ENCODE results near the gene CNTNAP2. TPM values are rescaled to one million over a fixed set of nuclear protein-coding genes. Genes with fewer than 3 reads are reported as not detected.

The CNTNAP2 gene
- total and polyA plus RNA-seq, 2 of the 4 experiments (the other 2 are of a cell fraction): not detected

- no peak overlapping the region for H4K5ac ChIP-seq (ENCODE audit: low read depth, low read length)
- TF ChIP-seq RAD21 (IDR thresholded peaks at IDR 0.05; ENCODE audit: low read length) (no peak), NFE2L2 (IDR thresholded peaks at IDR 0.05; ENCODE audit: low read depth, low read length) (no peak), FOS (IDR thresholded peaks at IDR 0.05; ENCODE audit: low read depth, low read length) (no peak), MXI1 (IDR thresholded peaks at IDR 0.05; ENCODE audit: borderline replicate concordance, low read depth, low read length) (no peak), RCOR1 (IDR thresholded peaks at IDR 0.05; ENCODE audit: insufficient replicate concordance, low read length) (no peak), BHLHE40 (IDR thresholded peaks at IDR 0.05; ENCODE audit: low read depth, low read length) (no peak), USF2 (IDR thresholded peaks at IDR 0.05; ENCODE audit: low read depth, low read length) (no peak)
- H2BK15ac ChIP-seq (ENCODE audit: low read depth, low read length): no peak overlapping the region
- no peak overlapping the region for H2AFZ ChIP-seq (replicated peaks; ENCODE audit: low read length, poor library complexity)
- BruUV-seq (replicated peaks): no TSS peak
- no peak overlapping the region for H3K4me3 ChIP-seq (ENCODE audit: insufficient read depth, low read depth, low read length)
- peaks cover 12% of the 10 kb centered on the region for H3K9me3 ChIP-seq (ENCODE audit: control insufficient read depth, insufficient read depth, low read length)
- no peaks in the 10 kb centered on the region for H3K9me1 ChIP-seq (ENCODE audit: insufficient read depth, low read length)
- H4K91ac ChIP-seq (ENCODE audit: insufficient read depth, low read depth, low read length): no peak overlapping the region
- in situ Hi-C loops (cut with MboI; ENCODE audit: low sequenced_read_pairs) (no loop called here), intact Hi-C loops (cut with micrococcal nuclease) (no loop called here), dilution Hi-C loops (cut with HindIII; ENCODE audit: low sequenced_read_pairs, unreplicated experiment) (no loop called here)
- H2AK5ac ChIP-seq (ENCODE audit: low read depth, low read length): no peak overlapping the region
- H3K56ac ChIP-seq (ENCODE audit: extremely low read depth, insufficient read depth, low read length): no peak overlapping the region
- H2BK120ac ChIP-seq (ENCODE audit: low read depth, low read length): no peak overlapping the region
- DNase-seq (no peak), ATAC-seq (ENCODE audit: low read depth) (no peak)
- no peak overlapping the region for H3K23ac ChIP-seq (ENCODE audit: low read depth, low read length)
- ChIA-PET CTCF (no interaction called here), POLR2A (ENCODE audit: unreplicated experiment) (no interaction called here)
- H3K4me2 ChIP-seq (ENCODE audit: low read depth, low read length): no peak overlapping the region
- no peak overlapping the region for H2AK9ac ChIP-seq (replicated peaks; ENCODE audit: low read depth, low read length, poor library complexity)
- no peaks in the 10 kb centered on the region for H4K20me1 ChIP-seq (ENCODE audit: insufficient read depth, low read length)
- H3K4me1 ChIP-seq (ENCODE audit: control insufficient read depth, insufficient read depth, low read length): no peaks in the 10 kb centered on the region
- H2BK5ac ChIP-seq (ENCODE audit: low read depth, low read length, poor library complexity, severe bottlenecking): no peak overlapping the region
- H3K9ac ChIP-seq (ENCODE audit: low read depth, low read length): no peak overlapping the region
- no peak overlapping the region for H3K14ac ChIP-seq (replicated peaks; ENCODE audit: low read depth, low read length)
- H3K79me1 ChIP-seq (ENCODE audit: low read depth in 1 of 2, low read length in 2 of 2): no peaks in the 10 kb centered on the region
- no peak overlapping the region for H3K27ac ChIP-seq (ENCODE audit: insufficient read depth, low read length)
- H2BK20ac ChIP-seq (ENCODE audit: low read depth, low read length): no peak overlapping the region
- no peak overlapping the region for H3K4ac ChIP-seq (ENCODE audit: low read depth, low read length)
- no peaks in the 10 kb centered on the region for H3K36me3 ChIP-seq (ENCODE audit: control insufficient read depth, insufficient read depth, low read length)
- H4K8ac ChIP-seq (ENCODE audit: low read depth in 2 of 2, low read length in 2 of 2): no peak overlapping the region
- no peaks in the 10 kb centered on the region for H3K27me3 ChIP-seq (ENCODE audit: control insufficient read depth, insufficient read depth, low read length)
- no peak overlapping the region for H3K18ac ChIP-seq (ENCODE audit: low read depth, low read length)
- WGBS, 2 experiments (ENCODE audit: extremely low coverage in 2 of 2, insufficient read length in 1 of 2): no CpG with 5 or more reads among the region's 4 CpGs
Measured at GRCh38 chr7:147915781-147916180, 1799.2 kb downstream of the CNTNAP2 start.
